ENCODE measurements around the gene ERCC5.

ERCC5 gene

GRCh38 chr13:102909971-102910370 is 64.1 kb downstream of the ERCC5 start:
- TF ChIP-seq CTCF (conservative IDR thresholded peaks at IDR 0.05; ENCODE audit: low read depth, low read length) = no peak
- no peak overlapping the region for H3K4me3 ChIP-seq (ENCODE audit: low read depth, low read length)
- no peak for DNase-seq (ENCODE audit: low read depth)

- no peak for DNase-seq (ENCODE audit: low read depth)
- H3K4me3 ChIP-seq (ENCODE audit: low read depth, low read length) = no peak overlapping the region
- TF ChIP-seq CTCF (conservative IDR thresholded peaks at IDR 0.05; ENCODE audit: low read depth, low read length) = no peak
Measured at GRCh38 chr13:102911336-102911735, 65.5 kb downstream of the ERCC5 start.

GRCh38 chr13:102912599-102912998 is 66.8 kb downstream of the ERCC5 start:
- no peak overlapping the region for H3K4me3 ChIP-seq (ENCODE audit: low read depth, low read length)
- TF ChIP-seq CTCF (conservative IDR thresholded peaks at IDR 0.05; ENCODE audit: low read depth, low read length) = no peak
- DNase-seq (ENCODE audit: low read depth) = no peak

GRCh38 chr13:102913914-102914313 is 68.1 kb downstream of the ERCC5 start:
- H3K4me3 ChIP-seq (ENCODE audit: low read depth, low read length) = no peak overlapping the region
- TF ChIP-seq CTCF (conservative IDR thresholded peaks at IDR 0.05; ENCODE audit: low read depth, low read length) = no peak
- peak; percentile 30 for DNase-seq (ENCODE audit: low read depth)

GRCh38 chr13:102914339-102914930 is 68.6 kb downstream of the ERCC5 start:
- no peak for DNase-seq (ENCODE audit: low read depth)
- H3K4me3 ChIP-seq (ENCODE audit: low read depth, low read length) = no peak overlapping the region
- TF ChIP-seq CTCF (conservative IDR thresholded peaks at IDR 0.05; ENCODE audit: low read depth, low read length) = no peak

GRCh38 chr13:102915393-102915930 is 69.6 kb downstream of the ERCC5 start:
- DNase-seq (ENCODE audit: low read depth) = no peak
- TF ChIP-seq CTCF (conservative IDR thresholded peaks at IDR 0.05; ENCODE audit: low read depth, low read length) = no peak
- H3K4me3 ChIP-seq (ENCODE audit: low read depth, low read length) = no peak overlapping the region

GRCh38 chr13:102917019-102917418 is 71.2 kb downstream of the ERCC5 start:
- no peak for DNase-seq (ENCODE audit: low read depth)
- no peak for TF ChIP-seq CTCF (conservative IDR thresholded peaks at IDR 0.05; ENCODE audit: low read depth, low read length)
- no peak overlapping the region for H3K4me3 ChIP-seq (ENCODE audit: low read depth, low read length)

Measured in choroid plexus epithelial cell (primary cell).